Activated naive CD4-positive, alpha-beta T cell treated with anti-CD3 and anti-CD28 coated beads, Interleukin-2, amount 50 U/mL, for 72 hours (primary cell): Measurements from ENCODE around the gene PABPC1L. TPM values are rescaled to one million over a fixed set of nuclear protein-coding genes. Genes with fewer than 3 reads are reported as not detected.

ENCODE experiments used
- ATAC-seq, 2 donors: fragments of 150-1000 bp; cut with Tn5 transposase; 2 replicates each; pipeline ENCODE4 v1.10.0; 2021; ENCODE audit warnings: mild to moderate bottlenecking in 2 of 2, moderate library complexity in 2 of 2
- DNase-seq, 2 donors: peaks; one replicate each; pipeline ENCODE4 v3.0.0; 2021 to 2022; ENCODE audit warnings: low spot score in 2 of 2
- H3K27ac Mint-ChIP-seq, 2 donors: one replicate each; pipeline ENCODE4 v1.8.0; 2022; ENCODE audit warnings: mild to moderate bottlenecking in 2 of 2, mixed read lengths in 2 of 2
- H3K36me3 Mint-ChIP-seq, 2 donors: one replicate each; pipeline ENCODE4 v1.8.0; 2022; ENCODE audit warnings: mixed read lengths in 2 of 2
- H3K9me3 Mint-ChIP-seq, 2 donors: one replicate each; pipeline ENCODE4 v1.8.0; 2022; ENCODE audit warnings: mixed read lengths in 2 of 2
- total RNA-seq, 2 donors: library from RNA; stranded (reverse); gene quantifications; one replicate each; pipeline ENCODE4 v1.2.3, GENCODE V29; 2022

PABPC1L gene
- total RNA-seq, 2 donors from 2014 or later = 63.6 to 96.7 TPM

GRCh38 chr20:44918761-44919160 lies 8.9 kb downstream of the PABPC1L start:
- no peaks in the 10 kb centered on the region for H3K9me3 Mint-ChIP-seq
- peak overlapping the region in 1 of 2 donors; percentile 84 for H3K27ac Mint-ChIP-seq
- ATAC-seq (no peak), DNase-seq (no peak)
- H3K36me3 Mint-ChIP-seq = peaks cover 13 to 20% of the 10 kb centered on the region in 2 donors

DNA sequence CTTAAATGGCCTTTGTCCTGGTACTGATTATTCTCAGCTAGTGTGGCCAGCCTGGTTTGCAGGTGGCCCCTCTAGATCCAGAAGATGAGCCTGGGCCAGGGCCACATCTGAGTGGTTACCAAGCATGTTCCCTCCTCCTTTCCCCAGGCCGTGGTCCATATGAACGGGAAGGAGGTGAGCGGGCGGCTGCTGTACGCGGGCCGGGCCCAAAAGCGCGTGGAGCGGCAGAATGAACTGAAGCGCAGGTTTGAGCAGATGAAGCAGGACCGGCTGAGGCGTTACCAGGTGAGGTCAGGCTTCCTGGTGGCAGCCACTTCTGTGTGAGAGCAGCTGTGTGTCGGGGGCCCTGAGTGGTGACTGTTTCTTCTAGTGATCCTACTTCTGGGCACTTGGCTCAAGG lies 11.6 kb downstream of the PABPC1L start:
- Mint-ChIP-seq H3K36me3 (peaks cover 11% of the 10 kb centered on the region in 2 donors), H3K27ac (no peak overlapping the region), H3K9me3 (no peaks in the 10 kb centered on the region)
- ATAC-seq (no peak), DNase-seq (no peak)

DNA sequence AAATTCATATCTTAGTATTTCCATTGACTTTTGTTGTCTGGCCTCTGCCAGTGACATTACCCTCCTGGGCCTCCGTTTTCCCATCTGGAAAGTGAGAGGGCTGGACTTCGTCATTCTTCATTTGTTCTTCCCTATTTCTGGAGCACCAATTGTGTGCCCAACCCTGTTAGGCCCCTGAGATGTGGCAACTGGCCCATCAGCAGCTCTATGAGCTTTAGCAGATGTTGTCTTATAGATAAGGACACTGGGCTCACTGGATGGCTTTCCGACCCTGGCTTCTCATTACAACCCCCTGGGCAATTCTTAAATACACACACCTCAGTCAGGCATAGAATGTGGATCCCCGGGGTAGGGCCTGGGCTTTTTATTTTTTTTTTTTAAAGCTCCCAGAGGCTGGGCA lies 14.7 kb downstream of the PABPC1L start:
- DNase-seq = no peak
- ATAC-seq = no peak
- Mint-ChIP-seq H3K36me3 (peaks cover 0 to 7% of the 10 kb centered on the region in 2 donors), H3K9me3 (no peaks in the 10 kb centered on the region), H3K27ac (no peak overlapping the region)

GRCh38 chr20:44928595-44928994 lies 18.7 kb downstream of the PABPC1L start:
- Mint-ChIP-seq H3K9me3 (no peaks in the 10 kb centered on the region), H3K36me3 (peaks cover 0 to 8% of the 10 kb centered on the region in 2 donors), H3K27ac (peak overlapping the region; percentile 29 to 60)
- no peak for ATAC-seq
- no peak for DNase-seq

- no peak for DNase-seq
- Mint-ChIP-seq H3K36me3 (peaks cover 0 to 8% of the 10 kb centered on the region in 2 donors), H3K27ac (no peak overlapping the region), H3K9me3 (no peaks in the 10 kb centered on the region)
- ATAC-seq = no peak
Measured at GRCh38 chr20:44930517-44931168, 20.8 kb downstream of the PABPC1L start.

- ATAC-seq = no peak
- Mint-ChIP-seq H3K27ac (no peak overlapping the region), H3K36me3 (peaks cover 0 to 8% of the 10 kb centered on the region in 2 donors), H3K9me3 (no peaks in the 10 kb centered on the region)
- no peak for DNase-seq
Measured at GRCh38 chr20:44931911-44932310, 22.1 kb downstream of the PABPC1L start.

DNA sequence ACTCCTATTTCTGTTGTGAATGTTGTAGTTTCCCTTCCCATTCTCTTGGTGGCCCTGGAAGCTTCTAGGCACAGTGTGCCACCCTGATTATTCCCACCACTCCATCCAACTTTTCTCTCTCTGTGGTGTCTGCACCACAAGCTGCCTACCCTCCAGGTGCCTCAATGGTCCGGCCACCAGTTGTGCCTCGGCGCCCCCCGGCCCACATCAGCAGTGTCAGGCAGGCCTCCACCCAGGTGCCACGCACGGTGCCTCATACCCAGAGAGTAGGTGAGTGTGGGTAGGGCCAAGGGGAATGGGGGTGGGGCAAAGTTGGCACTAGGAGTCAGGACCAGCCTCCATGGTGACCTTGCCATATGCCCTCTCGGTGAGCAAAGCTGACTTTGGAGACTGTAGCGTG lies 23.1 kb downstream of the PABPC1L start:
- no peak for DNase-seq
- Mint-ChIP-seq H3K9me3 (no peaks in the 10 kb centered on the region), H3K27ac (peak overlapping the region in 1 of 2 donors; percentile 86), H3K36me3 (peaks cover 0 to 8% of the 10 kb centered on the region in 2 donors)
- no peak for ATAC-seq

GRCh38 chr20:44936510-44936909 lies 26.6 kb downstream of the PABPC1L start:
- Mint-ChIP-seq H3K36me3 (peaks cover 0 to 6% of the 10 kb centered on the region in 2 donors), H3K9me3 (no peaks in the 10 kb centered on the region), H3K27ac (peak overlapping the region; percentile 38 to 77)
- ATAC-seq (no peak), DNase-seq (no peak)

GRCh38 chr20:44938637-44939036 lies 28.8 kb downstream of the PABPC1L start:
- no peak for ATAC-seq
- no peaks in the 10 kb centered on the region for H3K9me3 Mint-ChIP-seq
- no peak for DNase-seq
- H3K36me3 Mint-ChIP-seq = peaks cover 0 to 9% of the 10 kb centered on the region in 2 donors
- peak overlapping the region; percentile 14 to 70 for H3K27ac Mint-ChIP-seq

- Mint-ChIP-seq H3K27ac (peak overlapping the region in 1 of 2 donors; percentile 93), H3K9me3 (no peaks in the 10 kb centered on the region), H3K36me3 (peaks cover 0 to 16% of the 10 kb centered on the region in 2 donors)
- peak in 1 of 2 donors; percentile 12 for ATAC-seq
- no peak for DNase-seq
Measured at GRCh38 chr20:44941120-44941691, 31.3 kb downstream of the PABPC1L start.

- no peaks in the 10 kb centered on the region for H3K9me3 Mint-ChIP-seq
- ATAC-seq = no peak
Measured at GRCh38 chr20:44942264-44942973, 32.6 kb downstream of the PABPC1L start.

DNA sequence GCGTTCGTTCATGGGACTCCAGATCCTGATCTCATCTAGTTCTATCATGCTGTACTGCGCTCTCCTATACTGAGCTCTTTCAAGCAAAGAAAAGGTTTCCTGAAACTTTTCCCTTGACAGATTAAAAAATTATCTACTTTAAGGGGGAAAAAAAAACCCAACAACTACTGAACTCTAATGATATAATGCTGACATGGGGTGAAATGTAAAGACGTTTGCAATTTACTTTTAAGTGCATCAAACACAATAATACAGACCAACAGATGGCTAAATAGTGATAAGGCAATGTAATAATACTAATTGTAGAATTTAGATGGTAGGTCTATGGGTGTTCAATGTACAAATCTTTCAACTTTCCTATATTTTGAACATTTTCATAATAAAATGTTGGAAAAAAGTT lies 34.0 kb downstream of the PABPC1L start:
- DNase-seq (no peak), ATAC-seq (no peak)
- peak overlapping the region in 1 of 2 donors; percentile 58 for H3K27ac Mint-ChIP-seq
- peaks cover 0 to 16% of the 10 kb centered on the region in 2 donors for H3K36me3 Mint-ChIP-seq
- no peaks in the 10 kb centered on the region for H3K9me3 Mint-ChIP-seq

More at GRCh38 chr20:44942264-44942973, 32.6 kb downstream of the PABPC1L start:
- peaks cover 0 to 16% of the 10 kb centered on the region in 2 donors for H3K36me3 Mint-ChIP-seq
- peak overlapping the region; percentile 57 to 89 for H3K27ac Mint-ChIP-seq
- DNase-seq = no peak

- peaks cover 6 to 16% of the 10 kb centered on the region in 2 donors for H3K36me3 Mint-ChIP-seq
- DNase-seq (no peak), ATAC-seq (no peak)
- peak overlapping the region; percentile 16 to 67 for H3K27ac Mint-ChIP-seq
- H3K9me3 Mint-ChIP-seq = no peaks in the 10 kb centered on the region
Measured at GRCh38 chr20:44945261-44945660, 35.4 kb downstream of the PABPC1L start.

- Mint-ChIP-seq H3K36me3 (peaks cover 8 to 10% of the 10 kb centered on the region in 2 donors), H3K9me3 (no peaks in the 10 kb centered on the region), H3K27ac (peak overlapping the region in 1 of 2 donors; percentile 16)
- DNase-seq (no peak), ATAC-seq (no peak)
Measured at GRCh38 chr20:44946271-44946852, 36.5 kb downstream of the PABPC1L start.

DNA sequence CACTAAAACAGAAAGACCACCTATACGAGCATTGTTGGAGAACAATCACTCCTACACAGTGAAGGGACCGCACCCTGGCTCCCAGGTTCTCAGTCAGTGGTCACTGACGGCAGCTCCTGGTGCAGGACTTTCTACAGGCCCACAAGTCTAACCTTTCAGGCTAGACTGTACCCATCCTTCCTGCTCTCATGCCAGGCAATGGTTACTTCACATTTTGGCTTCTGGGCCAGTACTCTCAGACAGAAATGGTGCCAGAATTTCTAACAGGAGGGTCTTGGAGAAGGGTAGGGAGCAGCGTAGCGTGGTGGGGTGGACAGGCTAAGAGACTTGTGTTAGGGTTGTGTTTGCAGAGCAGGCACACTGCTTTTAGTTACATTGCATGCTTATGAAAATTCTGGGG lies 38.2 kb downstream of the PABPC1L start:
- Mint-ChIP-seq H3K36me3 (peaks cover 10 to 19% of the 10 kb centered on the region in 2 donors), H3K9me3 (no peaks in the 10 kb centered on the region), H3K27ac (peak overlapping the region in 1 of 2 donors; percentile 60)
- no peak for DNase-seq
- no peak for ATAC-seq

GRCh38 chr20:44948513-44948912 lies 38.7 kb downstream of the PABPC1L start:
- Mint-ChIP-seq H3K9me3 (no peaks in the 10 kb centered on the region), H3K36me3 (peaks cover 14 to 21% of the 10 kb centered on the region in 2 donors), H3K27ac (no peak overlapping the region)
- DNase-seq = no peak
- no peak for ATAC-seq

DNA sequence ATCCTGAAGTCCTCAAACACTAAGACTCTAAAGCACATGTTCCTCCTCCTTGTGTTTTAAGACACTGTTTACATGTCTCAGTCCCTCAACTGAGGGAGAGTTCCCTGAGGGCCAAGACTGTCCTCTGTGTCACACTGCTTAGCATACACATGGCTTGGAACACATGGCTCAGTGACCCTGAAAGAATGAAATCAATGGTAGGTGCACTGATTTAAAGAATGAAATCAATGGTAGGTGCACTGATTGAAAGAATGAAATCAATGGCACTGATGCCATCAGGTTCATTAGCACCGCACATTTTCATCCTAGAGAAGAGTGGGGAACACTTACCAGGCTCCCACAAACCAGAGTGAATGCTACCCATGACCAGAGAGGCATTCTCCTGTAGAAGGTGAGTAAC lies 40.5 kb downstream of the PABPC1L start:
- H3K9me3 Mint-ChIP-seq = no peaks in the 10 kb centered on the region
- DNase-seq = no peak
- peak overlapping the region in 1 of 2 donors; percentile 9 for H3K27ac Mint-ChIP-seq
- H3K36me3 Mint-ChIP-seq = peaks cover 21 to 29% of the 10 kb centered on the region in 2 donors
- no peak for ATAC-seq
